Dermis blood vessel endothelial cell (primary cell): ENCODE data around the gene ZNF484. TPM values are rescaled to one million over a fixed set of nuclear protein-coding genes. Genes with fewer than 3 reads are reported as not detected.
A peak's percentile ranks its signal among the peaks of the same experiment; 100 is the strongest.
"Not testable (repeated sequence)": the region's sequence is repeated elsewhere in the genome, so short reads cannot be mapped to it uniquely, and the experiment has no call there.

Experiments used
- DNase-seq: peaks from one replicate; pipeline ENCODE4 v3.0.0; 2010
- total RNA-seq: library from RNA; depleted of rRNA; stranded (reverse); fragments of >200 nt; gene quantifications from 2 replicates; pipeline ENCODE4 v1.2.3, GENCODE V29; 2014

Gene ZNF484
- total RNA-seq, 1 donor from 2014 or later = 15.0 TPM

DNA sequence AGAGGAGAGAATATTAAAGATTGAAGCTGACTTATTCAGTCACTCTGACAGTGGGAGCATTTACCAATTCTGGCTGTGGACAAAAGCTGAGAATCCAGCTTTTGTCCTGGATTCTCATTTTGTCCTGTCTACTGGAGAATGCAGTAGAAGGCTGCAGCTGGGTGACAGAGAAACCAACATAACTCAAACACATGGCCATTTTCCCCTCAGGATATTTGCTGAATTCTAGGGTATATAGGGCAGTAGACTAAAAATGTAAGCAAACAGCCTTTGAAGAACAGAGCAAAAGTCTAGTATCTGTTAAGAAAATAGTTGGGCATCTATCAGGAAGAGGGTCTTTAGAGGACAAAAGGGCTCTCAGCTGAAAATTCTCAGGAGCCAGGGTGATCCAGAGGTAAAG lies 20.6 kb downstream of the ZNF484 start:
- DNase-seq = no peak

DNA sequence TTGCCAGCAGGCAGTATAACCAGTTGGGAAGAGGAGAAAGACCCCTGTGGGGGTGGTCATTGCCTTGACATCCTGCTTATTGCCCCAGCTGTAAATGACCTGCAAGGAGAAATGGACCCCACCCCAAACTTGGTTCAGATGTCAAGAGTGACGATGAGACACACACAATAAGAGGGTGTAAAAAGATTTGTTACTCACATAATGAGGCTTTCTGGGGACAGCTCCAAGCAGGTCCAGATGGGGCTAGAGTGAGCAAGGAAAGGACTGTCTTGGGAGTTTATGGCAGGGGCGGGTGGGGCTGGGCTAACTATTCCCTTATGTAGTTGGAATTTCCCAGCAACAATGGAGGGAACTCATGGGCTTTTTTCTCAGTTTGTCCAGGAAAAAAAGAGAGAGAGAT lies 24.1 kb downstream of the ZNF484 start:
- no peak for DNase-seq

DNA sequence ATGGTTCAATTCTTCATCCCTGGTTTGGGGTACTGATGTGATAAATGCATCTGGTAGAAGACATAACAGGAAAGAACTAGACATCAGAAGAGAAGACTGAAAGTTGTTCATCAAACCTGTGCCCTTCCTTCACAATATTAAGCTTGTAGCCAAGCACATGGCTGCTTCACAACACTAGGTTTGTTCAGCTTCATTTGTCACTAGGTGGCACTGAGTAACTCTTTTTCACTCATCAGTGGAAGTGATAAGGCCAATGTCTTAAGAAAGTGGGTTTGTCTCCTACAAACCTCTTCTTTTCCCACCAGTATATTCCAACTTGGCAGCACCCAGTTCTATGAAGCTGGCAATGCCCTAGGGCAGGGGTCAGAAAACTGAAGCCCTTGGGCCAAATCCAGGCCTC lies 26.9 kb downstream of the ZNF484 start:
- no peak for DNase-seq

DNA sequence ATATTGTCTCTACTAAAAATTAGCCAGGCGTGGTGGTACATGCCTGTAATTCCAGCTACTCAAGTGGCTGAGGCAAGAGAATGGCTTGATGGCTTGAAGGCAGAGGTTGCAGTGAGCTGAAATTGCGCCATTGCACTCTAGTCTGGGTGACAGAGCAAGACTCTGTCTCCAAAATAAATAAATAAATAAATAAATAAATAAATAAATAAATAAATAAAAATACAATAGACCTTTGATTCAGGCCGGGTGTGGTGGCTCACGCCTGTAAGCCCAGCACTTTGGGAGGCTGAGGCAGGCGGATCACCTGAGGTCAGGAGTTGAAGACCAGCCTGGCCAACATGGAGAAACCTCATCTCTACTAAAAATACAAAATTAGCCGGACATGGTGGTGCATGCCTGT lies 29.1 kb downstream of the ZNF484 start:
- DNase-seq = not testable (repeated sequence)

DNA sequence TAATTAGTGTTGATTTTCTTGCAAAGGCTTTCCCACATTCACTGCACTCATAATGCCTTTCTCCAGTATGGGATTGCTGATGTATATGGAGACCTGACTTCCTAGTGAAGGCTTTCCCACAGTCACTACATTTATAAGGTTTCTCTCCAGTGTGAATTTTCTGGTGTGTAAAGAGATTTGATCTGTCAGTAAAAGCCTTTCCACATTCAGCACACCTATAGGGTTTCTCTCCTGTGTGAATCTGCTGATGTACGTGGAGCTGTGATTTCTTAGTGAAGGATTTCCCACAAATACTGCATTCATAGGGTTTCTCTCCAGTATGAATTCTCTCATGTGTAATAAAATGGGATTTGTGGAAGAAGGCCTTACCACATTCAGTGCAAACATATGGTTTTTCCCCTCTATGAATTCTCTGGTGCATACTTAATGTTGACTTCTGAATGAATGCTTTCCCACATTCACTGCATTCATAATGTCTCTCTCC lies 31.1 kb downstream of the ZNF484 start:
- DNase-seq = peak; percentile 3

DNA sequence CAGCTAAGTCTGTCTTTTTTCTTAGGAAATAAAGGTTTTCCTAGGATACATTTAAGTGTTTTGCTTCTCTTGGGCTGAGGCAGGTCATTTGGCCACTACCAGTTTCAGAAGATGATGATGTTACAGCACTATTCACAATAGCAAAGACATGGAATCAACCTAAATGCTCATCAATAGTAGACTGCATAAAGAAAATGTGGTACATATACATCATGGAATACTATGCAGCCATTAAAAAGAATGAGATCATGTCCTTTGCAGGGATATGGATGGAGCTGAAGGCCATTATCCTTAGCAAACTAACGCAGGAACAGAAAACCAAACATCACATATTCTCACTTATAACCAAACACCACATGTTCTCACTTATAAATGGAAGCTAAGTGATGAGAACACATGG lies 39.4 kb downstream of the ZNF484 start:
- DNase-seq = not testable (repeated sequence)

DNA sequence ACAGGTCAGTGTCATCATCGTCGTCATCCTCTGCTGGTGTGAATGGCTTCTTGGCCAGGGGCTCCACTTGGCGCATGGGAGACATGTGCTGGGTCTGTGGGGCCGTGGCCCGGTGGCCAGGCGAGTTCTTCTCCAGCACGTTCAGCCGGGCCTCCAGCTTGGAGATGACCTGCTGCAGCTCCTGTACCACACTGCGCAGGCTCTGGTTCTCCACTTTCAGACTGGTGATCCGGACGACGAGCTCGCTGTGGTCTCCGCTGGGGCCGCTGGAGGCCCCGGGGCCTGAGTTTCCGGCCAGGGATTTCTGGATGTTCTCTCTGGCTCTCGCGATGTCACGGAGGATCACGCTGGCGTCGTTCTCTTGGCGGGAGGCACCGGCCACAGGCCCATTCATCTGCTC lies 40.6 kb downstream of the ZNF484 start:
- no peak for DNase-seq

DNA sequence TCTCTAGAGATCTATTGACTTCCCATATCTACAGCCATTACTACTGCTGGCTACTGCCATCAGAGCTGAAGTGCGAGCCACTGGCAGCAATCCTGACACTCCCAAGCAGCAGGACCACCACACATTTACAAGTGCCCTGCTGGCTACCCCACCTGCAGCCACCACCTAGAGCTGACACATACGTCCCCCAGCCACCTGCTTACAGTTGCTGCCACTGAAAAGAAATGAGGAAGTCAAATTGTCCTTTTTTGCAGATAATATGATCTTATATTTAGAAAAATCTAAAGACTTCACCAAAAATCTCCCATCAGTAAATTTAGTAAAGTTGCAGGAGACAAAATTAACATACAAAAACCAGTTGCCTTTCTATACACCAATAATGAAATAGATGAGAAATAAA lies 48.4 kb downstream of the ZNF484 start:
- no peak for DNase-seq

DNA sequence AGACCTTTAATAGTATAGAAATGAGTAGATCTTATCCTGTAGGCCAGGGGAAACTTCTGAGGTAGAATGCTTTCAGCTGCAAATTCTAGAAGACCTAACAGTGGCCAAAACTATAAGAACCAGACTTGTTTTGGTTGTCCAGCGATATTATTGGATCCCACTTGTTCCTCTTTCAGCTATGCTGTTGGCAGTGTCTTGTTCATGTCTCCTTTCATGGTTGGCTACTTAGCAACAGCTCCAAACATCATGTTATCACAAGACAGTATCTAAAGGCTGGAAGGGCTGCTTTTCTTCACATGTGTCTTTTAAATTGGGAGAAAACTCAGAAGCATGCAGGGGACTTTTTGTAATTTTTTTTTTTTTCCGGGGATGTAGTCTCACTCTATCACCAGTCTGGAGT lies 52.8 kb downstream of the ZNF484 start:
- DNase-seq = not testable (repeated sequence)

DNA sequence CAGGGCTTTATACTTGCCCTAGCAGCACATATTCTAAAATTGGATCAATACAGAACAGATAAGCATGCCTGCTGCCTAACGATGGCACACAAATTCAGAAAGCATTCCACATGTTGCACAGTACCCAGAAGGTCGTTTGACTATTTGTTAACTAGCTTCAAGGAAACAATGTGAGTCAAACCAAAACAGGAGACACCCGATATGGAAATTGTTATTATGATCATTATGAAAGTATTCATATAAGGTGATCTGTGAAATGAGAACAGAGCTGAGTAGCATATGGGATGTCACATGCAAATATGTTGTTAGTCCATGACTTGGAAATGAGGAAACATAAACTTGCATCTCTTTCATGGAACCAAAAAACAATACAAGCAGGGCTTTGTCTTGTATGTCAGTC lies 56.9 kb downstream of the ZNF484 start:
- DNase-seq = no peak

DNA sequence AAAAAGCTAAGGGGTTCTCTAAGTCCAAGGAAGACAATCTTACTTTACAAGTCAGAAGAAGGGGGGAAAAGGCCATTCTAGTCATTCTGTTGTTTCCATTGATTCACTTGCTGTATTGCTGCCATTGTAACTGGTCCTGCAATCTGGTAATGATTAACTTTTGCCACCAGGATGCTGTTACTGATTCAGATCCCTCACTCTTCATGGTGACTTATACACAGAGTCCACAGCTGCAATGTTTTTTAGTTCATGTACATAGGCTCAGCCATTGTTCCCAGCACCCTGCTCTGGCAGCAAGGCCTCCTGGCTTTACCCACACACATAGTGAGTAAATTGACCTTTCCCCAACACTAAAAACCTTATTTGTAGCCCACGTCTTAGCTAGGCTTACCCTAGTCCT lies 57.9 kb downstream of the ZNF484 start:
- not testable (repeated sequence) for DNase-seq

DNA sequence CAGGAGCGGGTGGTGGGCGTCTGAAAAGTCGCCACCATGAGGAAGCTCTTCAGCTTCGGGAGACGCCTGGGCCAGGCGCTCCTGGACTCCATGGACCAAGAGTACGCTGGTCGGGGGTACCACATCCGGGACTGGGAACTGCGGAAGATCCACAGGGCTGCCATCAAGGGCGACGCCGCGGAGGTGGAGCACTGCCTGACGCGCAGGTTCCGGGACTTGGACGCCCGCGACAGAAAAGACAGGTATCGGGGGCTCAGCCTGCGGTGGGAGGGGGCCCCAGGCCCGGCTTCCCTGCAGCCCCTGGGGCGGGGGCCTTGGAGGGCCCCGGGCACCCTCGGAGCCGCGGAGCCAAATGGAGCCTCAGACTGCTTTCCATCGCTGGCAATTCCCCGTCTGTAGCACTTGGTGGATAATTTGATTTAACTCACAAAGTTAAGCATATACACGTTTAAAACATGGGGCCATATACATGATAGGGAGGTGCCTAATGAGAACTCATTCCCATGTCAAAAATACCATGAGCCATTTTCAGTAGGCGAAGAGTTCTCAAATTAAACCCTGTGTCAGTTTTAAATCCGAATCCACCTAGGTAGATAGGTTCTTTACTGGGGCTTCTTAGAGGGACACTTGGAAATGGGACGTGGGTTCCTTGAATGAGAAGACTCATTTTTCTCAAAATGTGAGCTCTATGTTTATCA lies 68.1 kb downstream of the ZNF484 start:
- not testable (repeated sequence) for DNase-seq

DNA sequence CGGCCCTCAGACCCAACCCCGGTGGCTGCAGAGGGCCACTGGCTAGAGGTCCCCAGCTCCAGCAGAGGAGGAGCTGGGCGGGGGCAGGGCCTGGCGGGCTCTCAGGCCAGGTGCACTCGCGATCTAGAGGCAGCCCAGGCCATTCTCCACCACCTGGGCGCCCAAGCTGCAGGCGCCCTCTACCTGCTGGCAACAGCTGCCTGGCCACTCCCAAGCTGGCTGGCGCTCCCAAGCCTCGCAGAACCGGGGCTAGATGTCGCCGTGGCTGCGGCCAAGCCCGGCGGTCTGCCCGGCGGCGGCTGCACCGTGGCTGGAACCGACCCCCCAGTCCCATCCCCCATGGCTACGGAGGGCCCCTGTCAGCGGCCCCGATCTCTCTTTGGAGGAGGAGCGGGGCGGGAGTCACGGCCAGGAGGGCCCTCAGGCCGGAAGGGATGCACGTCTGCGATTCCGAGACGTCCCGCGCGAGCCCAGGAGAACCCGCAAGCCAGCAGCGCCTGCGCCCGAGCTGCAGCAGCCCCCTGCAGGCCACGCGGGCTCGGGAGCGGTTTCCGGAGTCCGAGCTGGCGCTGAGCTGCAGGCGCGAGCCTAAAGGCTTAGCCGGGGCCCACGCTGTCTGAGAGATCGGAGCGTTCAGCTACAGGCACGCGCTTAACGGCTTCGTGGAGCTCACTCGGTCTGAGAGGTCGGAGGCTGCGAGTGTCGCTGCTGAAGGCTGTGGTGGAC lies 68.9 kb downstream of the ZNF484 start:
- DNase-seq = peak; percentile 71

DNA sequence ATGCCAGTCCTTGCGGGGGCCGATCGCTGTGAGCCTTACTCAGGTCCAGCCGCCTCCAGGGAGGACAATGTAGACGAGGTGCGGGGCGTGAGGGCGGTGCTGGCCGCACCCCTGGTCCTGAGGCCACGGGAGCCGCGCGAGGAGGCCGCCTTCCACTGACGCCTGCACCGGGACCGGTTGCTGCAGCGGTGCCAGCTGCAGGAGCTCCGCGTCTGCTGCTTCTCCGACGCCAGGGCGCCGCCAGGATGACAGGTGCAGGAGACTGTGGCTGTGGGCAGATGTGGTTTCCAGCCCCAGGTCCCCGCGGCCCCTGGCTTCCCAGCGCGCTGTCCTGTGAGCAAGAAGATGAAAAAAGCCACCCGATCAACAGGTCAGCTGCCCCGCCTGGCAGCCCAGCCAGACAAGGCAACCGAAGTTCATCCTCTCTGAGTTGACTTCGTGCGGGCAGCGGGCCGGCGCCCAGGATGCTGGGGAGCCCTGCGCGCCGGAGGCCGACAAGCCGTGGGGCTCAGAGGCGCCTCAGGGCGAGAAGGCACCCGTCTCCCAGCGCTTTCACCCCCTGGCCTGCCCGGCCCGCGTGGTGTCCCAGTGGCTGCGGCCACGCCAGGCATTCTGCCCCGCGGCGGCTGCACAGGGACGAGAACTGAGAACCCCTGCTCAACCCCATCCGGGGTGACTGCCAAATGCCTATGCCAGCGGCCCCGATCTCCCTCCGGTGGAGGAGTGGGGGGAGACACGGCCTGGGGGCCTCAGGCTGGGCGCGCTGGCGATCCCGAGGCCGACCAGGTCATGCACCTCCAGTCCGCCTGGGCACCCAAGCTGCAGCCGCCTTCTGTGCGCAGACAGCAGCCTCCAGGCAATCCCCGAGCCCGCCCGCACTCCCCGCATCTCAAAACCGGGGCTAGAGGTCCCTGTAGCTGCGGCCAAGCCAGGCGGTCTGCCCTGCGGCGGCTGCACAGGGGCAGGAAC lies 69.8 kb downstream of the ZNF484 start:
- DNase-seq = no peak

DNA sequence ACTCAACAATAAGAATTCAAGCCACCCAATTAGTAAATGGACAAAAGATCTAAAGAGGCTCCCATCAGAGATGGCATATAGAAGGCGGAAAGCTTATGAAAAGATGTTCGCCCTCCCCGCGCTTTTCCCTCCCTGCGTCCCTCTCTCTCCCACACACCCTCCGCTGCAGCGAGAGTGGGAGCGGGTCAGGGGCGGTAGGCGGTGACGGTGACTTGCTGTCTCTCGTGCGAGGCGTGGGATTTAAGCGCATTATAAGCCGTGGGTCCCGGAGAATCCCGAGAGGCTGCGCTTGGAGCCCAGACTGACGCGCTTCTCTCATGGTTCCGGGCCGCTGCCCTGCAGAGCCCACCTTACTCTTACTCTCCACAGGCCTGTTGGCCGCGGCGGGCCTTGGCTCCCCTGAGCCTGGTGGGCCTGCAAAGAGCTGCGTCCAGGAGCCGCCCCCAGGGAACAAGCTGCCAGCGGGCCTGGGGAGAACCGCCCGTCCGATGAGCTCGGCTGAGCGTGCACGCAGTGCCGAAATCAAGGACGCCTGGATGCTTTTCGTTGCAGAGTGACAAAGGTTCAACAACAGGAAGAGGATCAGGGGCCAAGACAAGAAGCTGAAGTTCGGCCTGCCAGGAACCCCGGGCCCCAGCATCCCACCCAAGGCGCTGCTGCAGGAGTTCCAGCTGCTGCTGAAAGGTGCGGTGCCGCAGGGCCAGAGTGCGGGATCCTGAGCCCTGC lies 70.6 kb downstream of the ZNF484 start:
- no peak for DNase-seq

DNA sequence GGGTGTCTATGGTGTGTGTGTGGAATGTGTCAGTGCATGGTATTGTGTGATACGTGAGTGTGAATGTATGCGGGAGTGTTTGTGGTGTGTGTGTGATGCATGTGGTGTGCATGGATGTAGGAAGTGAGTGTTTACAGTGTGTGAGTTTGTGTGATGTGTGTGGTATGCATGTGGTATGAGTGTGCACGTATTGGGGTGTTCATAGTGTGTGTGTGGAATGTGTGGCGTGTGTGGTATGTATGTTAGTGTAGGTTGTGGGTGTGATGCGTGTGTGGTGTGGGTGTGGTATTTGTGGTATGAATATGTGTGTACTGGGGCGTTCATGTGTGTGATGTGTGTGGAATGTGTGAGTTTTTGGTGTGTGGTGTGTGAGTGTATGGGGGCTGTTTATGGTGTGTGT lies 73.1 kb downstream of the ZNF484 start:
- DNase-seq = no peak

DNA sequence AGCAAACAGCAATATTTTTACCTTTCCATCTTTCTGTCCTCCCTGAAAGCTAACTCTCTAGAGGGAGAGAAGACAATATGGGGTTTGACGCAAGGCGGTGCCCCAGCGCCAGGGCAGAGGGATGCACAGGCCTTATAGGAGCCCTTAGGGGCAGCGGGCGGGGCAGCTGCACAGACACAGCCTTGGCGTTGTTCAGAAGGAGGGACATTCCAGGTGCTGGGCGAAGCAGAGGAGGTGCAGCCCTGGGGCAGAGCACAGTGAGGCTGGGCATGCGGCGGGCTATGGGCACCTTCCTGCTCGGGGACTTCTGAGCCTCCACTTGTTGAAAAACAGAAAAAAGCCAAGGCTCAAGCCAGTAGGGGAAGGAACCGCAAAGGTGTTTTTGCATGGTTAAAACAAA lies 79.5 kb downstream of the ZNF484 start:
- no peak for DNase-seq

DNA sequence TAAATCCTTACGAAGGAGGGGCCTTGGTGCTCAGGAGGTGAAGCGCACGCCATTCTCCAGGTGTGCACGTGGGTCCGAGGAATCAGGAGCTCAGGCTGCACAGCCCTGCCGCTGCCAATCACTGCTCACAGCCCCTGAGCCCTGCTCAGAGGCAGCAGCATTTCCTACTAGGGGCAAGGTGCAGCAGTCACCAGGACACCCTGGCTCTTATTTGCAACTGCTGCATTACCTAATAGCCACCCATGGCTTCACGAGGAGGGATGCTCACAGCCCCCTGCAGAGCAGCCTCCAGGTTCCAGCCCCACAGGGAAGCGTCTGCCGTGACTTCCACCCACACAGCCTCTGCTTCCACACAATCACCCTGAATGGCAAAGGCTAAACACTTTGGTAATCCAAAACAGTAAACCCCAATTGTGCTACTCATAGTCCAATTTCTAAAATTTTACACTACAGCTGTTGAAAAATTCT lies 81.5 kb downstream of the ZNF484 start:
- not testable (repeated sequence) for DNase-seq

DNA sequence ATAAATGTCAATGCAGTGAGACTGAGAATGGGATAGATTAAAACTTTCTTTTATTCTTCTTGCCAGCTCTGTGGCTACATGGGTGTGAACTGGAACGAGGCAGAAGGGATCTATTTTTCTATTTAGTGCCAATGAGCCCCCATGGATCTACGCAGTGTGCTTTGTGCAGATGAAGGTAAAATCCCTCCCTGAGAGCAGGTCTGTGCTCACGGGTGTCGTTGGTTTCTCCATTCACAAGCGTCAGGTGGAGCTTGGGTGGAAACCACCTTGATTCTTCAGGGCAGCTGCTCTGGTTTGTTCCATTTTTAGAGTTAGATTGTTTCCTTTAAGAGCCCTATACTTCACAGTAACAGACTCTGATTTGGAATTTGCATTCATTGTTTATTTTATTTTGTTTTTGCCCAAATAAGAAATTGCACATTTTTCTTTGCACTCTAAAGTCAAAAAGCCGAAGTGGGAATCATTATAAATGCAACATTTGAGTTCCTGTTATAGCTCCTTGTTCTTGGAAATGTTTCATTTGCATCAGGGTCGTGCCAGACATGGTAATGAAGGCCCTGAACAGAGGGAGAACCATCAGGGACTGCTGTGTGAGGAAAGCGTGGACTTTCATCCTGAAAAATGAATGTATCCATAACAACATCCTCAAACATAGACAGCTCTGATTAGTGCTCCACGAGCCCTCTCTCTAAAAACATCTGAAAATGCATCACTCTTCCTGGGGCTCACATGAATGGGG lies 82.1 kb downstream of the ZNF484 start:
- no peak for DNase-seq
